H1 (cell line): ENCODE data around the gene ZNF221. TPM values are rescaled to one million over a fixed set of nuclear protein-coding genes. Genes with fewer than 3 reads are reported as not detected.

ENCODE experiments used
- GTF2F1 ChIP-seq: IDR thresholded peaks from 2 replicates; pipeline ENCODE4 v1.6.1; 2012; ENCODE audit warnings: low read depth, low read length, improper control_type of control experiment, borderline replicate concordance
- KDM5A ChIP-seq: fragments of 200-600 bp; IDR thresholded peaks from 2 replicates; pipeline ENCODE4 v1.7.1; 2012; ENCODE audit warnings: mild to moderate bottlenecking, low read length, inconsistent platforms, mixed read lengths
- NRF1 ChIP-seq: IDR thresholded peaks from 2 replicates; pipeline ENCODE4 v1.6.1; 2011; ENCODE audit warnings: mild to moderate bottlenecking, low read depth, low read length, improper control_type of control experiment
- RNF2 ChIP-seq: fragments of 200-900, 300-1000 bp; sonication (generic); IDR thresholded peaks from 2 replicates; pipeline ENCODE4 v1.7.1; 2016; ENCODE audit warnings: borderline replicate concordance, low read depth, mild to moderate bottlenecking, antibody characterized with exemption, low read length; ENCODE audit not compliant: poor library complexity, severe bottlenecking; ENCODE audit errors: missing control alignments
- SRF ChIP-seq: IDR thresholded peaks from 2 replicates; pipeline ENCODE4 v1.6.1; 2011; ENCODE audit warnings: mild to moderate bottlenecking, low read depth, low read length, moderate library complexity
- polyA plus RNA-seq, 7 experiments: library from polyadenylated mRNA; depleted of rRNA in 3 of 7; stranded (reverse) in 5 of 7; unstranded in 2 of 7; fragments of >200 nt in 5 of 7; fragments of 200-250 nt in 2 of 7; gene quantifications; 1 replicate in 5 of 7; 2 replicates in 1 of 7; 4 replicates in 1 of 7; pipeline versions ENCODE4 v1.2.1 to v1.2.3, GENCODE V29; 2011 to 2013; ENCODE audit warnings: missing spikeins in 2 of 7, mixed read lengths in 2 of 7
- total RNA-seq: library from RNA; stranded (reverse); fragmentation: NEBNext Ultra II Directional; extraction: Animal tissue kit (Norgen Biotek cat#: 25700); gene quantifications from 2 replicates; pipeline ENCODE4 v1.2.1, GENCODE V29; 2021

The ZNF221 gene
- total and polyA plus RNA-seq, 2 of the 8 experiments (the other 6 are each of a cell fraction or from before 2014, with no cell fraction given) = 0.50 to 8.4 TPM

DNA sequence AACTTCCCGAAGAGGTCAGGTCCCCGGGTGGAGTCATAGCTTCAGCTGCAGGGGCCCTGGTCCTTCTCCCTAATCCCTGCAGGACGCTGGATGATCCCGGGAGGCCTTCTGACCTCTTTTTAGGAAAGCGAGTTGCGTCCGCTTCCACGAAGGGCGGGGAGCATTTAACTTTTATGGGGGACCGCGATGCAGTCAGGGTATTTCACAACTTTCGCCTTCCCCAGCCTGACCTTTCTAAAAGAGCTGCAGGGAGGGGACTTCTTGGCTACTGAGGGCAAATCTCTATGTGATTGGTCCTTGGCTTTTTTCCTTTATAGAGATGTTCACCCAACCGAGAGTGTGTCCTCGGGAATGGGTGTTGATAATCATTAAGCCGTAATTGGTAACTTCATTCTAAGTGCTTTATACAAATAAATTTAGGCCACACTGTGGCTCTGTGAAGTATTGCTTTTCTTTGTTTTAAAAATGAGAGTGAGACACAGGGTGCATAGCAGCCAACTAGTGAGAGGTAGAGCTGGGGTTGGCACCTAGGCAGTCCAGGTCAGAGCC is 52.5 kb downstream of the ZNF221 start (continued):
- no peak for TF ChIP-seq RNF2
- no peak for TF ChIP-seq SRF
- no peak for TF ChIP-seq GTF2F1
- TF ChIP-seq NRF1 = no peak
- TF ChIP-seq KDM5A = no peak
